ENCODE data around the gene HOXD10. TPM values are rescaled to one million over a fixed set of nuclear protein-coding genes. Genes with fewer than 3 reads are reported as not detected.
A peak's percentile ranks its signal among the peaks of the same experiment; 100 is the strongest.

HOXD10 gene
- total and polyA plus RNA-seq, 4 donors: 0.05 to 0.54 TPM; not detected in 2

DNA sequence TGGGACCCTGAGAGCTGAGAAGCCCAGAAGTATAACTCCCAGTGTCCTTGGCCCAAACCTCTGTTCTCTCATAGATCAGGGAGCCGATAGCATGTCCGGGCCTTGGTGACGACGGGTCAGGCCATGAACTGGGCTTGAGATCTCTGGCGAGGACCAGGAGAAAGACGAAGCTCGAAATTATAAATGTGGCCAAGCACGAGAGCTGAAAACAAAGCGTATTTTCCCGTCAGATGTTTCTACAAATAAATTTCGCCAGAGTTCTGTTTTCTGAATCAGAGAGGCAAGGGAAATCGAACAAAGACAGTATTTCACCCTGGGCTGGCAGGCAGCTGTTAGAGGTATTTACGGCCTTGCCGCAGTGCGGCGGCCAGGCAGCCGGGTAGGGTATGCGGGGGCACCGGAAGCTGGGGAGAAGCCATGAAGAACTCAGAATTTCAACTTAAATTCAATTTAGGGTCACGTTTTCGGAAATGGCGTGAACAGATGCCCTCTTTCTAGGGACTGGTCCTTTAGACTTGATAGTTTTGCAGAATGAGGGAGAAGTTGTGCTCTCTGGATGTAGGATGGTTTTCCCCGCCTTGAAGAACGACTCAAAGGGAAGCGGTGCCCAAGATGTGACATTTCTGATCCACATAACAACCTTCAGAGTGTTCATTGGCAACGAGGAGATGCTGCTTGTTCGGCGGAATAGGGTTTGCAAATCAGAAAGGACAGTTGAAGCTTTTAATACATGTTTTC lies 22.5 kb downstream of the HOXD10 start:
- Histone ChIP-seq H3K4me3 (no peak overlapping the region), H3K9me3 (ENCODE audit: control insufficient read depth in 4 of 4, insufficient read depth in 3 of 4, low read length in 3 of 4) (peaks cover 0 to 10% (median 0%) of the 10 kb centered on the region in 4 donors), H3K27me3 (ENCODE audit: control insufficient read depth in 3 of 3, insufficient read depth in 3 of 3, low read length in 2 of 3) (peaks cover 19 to 94% (median 92%) of the 10 kb centered on the region in 3 donors), H3K9ac (ENCODE audit: insufficient read depth in 1 of 2, low read length in 2 of 2) (no peak overlapping the region), H3K27ac (ENCODE audit: low read depth in 1 of 2, low read length in 1 of 2) (no peak overlapping the region), H3K4me1 (ENCODE audit: control insufficient read depth in 5 of 5, insufficient read depth in 5 of 5, low read length in 5 of 5) (peaks cover 0 to 15% (median 4%) of the 10 kb centered on the region in 5 donors), H3K36me3 (ENCODE audit: control insufficient read depth in 4 of 4, insufficient read depth in 4 of 4, low read length in 4 of 4) (no peaks in the 10 kb centered on the region)
- DNase-seq (no peak), ATAC-seq (ENCODE audit: insufficient read depth, low FRiP score) (no peak)
- 12 to 17% methylated on average over 28 of the region's 28 CpGs for WGBS, 2 donors
- TF ChIP-seq, protein P1, sequence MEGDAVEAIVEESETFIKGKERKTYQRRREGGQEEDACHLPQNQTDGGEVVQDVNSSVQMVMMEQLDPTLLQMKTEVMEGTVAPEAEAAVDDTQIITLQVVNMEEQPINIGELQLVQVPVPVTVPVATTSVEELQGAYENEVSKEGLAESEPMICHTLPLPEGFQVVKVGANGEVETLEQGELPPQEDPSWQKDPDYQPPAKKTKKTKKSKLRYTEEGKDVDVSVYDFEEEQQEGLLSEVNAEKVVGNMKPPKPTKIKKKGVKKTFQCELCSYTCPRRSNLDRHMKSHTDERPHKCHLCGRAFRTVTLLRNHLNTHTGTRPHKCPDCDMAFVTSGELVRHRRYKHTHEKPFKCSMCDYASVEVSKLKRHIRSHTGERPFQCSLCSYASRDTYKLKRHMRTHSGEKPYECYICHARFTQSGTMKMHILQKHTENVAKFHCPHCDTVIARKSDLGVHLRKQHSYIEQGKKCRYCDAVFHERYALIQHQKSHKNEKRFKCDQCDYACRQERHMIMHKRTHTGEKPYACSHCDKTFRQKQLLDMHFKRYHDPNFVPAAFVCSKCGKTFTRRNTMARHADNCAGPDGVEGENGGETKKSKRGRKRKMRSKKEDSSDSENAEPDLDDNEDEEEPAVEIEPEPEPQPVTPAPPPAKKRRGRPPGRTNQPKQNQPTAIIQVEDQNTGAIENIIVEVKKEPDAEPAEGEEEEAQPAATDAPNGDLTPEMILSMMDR (IDR thresholded peaks at IDR 0.05; ENCODE audit: control extremely low read depth, extremely low read depth): no peak

DNA sequence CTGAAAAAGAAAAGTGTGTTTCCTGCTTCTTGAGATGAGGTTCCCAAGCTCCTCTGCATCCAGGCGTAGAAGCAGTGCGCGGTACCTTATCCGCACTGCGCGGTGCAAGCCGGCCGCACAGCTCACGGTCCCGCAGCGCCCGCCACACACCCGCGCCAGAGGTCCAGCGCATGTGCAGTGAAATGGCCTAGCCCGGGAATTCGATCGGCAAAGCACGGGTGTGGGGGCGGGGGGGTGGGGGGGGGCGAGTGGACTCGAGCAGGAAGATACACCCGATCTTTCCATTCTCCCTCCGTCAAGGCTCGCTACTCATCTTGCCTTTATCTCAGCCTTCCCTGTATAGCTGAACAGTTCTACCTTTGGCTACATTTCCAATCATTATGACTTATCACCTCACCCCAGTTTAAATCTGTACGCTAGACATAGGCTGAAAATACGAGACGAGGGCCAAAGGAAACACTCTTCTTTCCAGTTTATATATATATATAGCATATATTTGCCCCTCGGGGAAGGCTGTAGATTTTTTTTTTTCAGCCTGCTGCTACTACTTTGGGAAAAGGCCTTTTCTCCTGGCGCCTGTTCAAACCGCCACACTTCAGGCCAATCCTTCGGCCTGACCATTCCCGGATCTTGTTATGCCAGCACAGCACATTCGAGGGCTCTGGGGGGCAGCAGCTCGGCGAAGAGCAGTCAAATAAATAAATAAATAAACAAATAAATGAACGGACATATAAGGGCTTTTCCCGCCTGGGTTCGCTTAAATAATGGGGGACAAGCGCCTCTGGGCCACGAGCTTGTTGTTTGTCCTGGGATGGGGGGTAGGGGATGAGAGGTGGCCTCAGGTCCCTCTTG lies 23.3 kb downstream of the HOXD10 start:
- TF ChIP-seq, protein P1 (IDR thresholded peaks at IDR 0.05; ENCODE audit: control extremely low read depth, extremely low read depth): no peak

DNA sequence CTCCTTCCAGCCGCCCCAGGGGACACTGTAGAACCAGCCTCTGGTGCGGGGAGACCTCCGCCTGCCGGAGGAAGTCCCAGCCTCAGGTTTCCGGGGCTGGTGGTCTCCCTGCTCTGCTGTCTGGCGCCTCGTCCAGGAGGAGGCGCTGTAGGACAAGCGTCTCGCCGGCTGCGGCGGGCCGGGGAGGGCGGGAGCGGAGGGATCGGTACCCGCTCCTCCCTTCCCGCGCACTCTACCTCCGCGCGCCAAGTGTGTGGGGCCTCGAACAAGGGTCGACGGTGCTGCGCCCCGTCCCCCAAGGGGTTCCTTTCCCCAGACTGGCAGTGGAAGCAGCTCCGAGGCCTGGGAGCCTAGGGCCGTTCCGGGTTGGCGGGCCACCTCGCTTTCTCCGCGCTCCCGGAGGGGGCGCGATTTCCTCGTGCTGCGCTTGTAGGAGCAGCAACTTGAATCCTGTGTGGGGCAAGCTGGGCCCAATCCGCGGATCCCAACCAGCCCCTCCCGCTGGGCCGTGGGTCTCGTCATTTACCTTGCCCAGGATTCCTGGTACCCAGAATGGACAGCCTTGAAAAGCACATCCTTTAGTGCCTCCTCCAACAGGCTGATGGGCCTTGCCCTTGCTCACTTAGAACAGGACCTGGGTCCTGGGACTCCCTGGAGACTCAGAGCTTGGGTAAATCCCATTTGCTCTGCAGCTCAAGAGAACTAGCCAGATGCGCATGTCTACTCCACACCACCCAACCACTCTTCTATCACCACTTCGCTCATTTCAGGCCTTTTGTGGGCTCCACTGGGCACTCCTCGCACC lies 24.1 kb downstream of the HOXD10 start:
- Histone ChIP-seq H3K9ac (ENCODE audit: insufficient read depth in 1 of 2, low read length in 2 of 2) (no peak overlapping the region), H3K27me3 (ENCODE audit: control insufficient read depth in 3 of 3, insufficient read depth in 3 of 3, low read length in 2 of 3) (peaks cover 19 to 92% (median 89%) of the 10 kb centered on the region in 3 donors), H3K9me3 (ENCODE audit: control insufficient read depth in 4 of 4, insufficient read depth in 3 of 4, low read length in 3 of 4) (peaks cover 0 to 10% (median 0%) of the 10 kb centered on the region in 4 donors), H3K4me1 (ENCODE audit: control insufficient read depth in 5 of 5, insufficient read depth in 5 of 5, low read length in 5 of 5) (peaks cover 0 to 14% (median 3%) of the 10 kb centered on the region in 5 donors), H3K4me3 (no peak overlapping the region), H3K36me3 (ENCODE audit: control insufficient read depth in 4 of 4, insufficient read depth in 4 of 4, low read length in 4 of 4) (no peaks in the 10 kb centered on the region), H3K27ac (ENCODE audit: low read depth in 1 of 2, low read length in 1 of 2) (no peak overlapping the region)
- TF ChIP-seq, protein P1 (IDR thresholded peaks at IDR 0.05; ENCODE audit: control extremely low read depth, extremely low read depth): peak; percentile 68
- peak; percentile 87 for ATAC-seq (ENCODE audit: insufficient read depth, low FRiP score)
- DNase-seq: peak; percentile 84 to 87 (median 86)
- 8 to 10% methylated on average over 37 to 48 of the region's 48 CpGs for WGBS, 2 donors

More for the DNA sequence above, 23.3 kb downstream of the HOXD10 start:
- no peak overlapping the region for H3K9ac ChIP-seq (ENCODE audit: insufficient read depth in 1 of 2, low read length in 2 of 2)
- no peak overlapping the region for H3K27ac ChIP-seq (ENCODE audit: low read depth in 1 of 2, low read length in 1 of 2)
- WGBS, 2 donors: 12 to 13% methylated on average over 41 of the region's 41 CpGs
- no peaks in the 10 kb centered on the region for H3K36me3 ChIP-seq (ENCODE audit: control insufficient read depth in 4 of 4, insufficient read depth in 4 of 4, low read length in 4 of 4)
- peaks cover 19 to 92% (median 89%) of the 10 kb centered on the region in 3 donors for H3K27me3 ChIP-seq (ENCODE audit: control insufficient read depth in 3 of 3, insufficient read depth in 3 of 3, low read length in 2 of 3)
- H3K4me3 ChIP-seq: no peak overlapping the region
- peaks cover 0 to 10% (median 0%) of the 10 kb centered on the region in 4 donors for H3K9me3 ChIP-seq (ENCODE audit: control insufficient read depth in 4 of 4, insufficient read depth in 3 of 4, low read length in 3 of 4)
- DNase-seq (peak in 1 of 3 donors; percentile 61), ATAC-seq (ENCODE audit: insufficient read depth, low FRiP score) (no peak)
- H3K4me1 ChIP-seq (ENCODE audit: control insufficient read depth in 5 of 5, insufficient read depth in 5 of 5, low read length in 5 of 5): peaks cover 0 to 15% (median 4%) of the 10 kb centered on the region in 5 donors
